CD4-positive, alpha-beta T cell treated with Interleukin-6 at 100 ng/mL for 8 hours (primary cell): ENCODE data around the gene LARP4B.
"Not testable (repeated sequence)": the region's sequence is repeated elsewhere in the genome, so short reads cannot be mapped to it uniquely, and the experiment has no call there.

Source experiments
- DNase-seq: peaks from one replicate; pipeline ENCODE4 v3.0.0-alpha.2; 2020; ENCODE audit warnings: mixed read lengths, low spot score

Gene LARP4B

GRCh38 chr10:958106-958505 is 26.6 kb upstream of the LARP4B start:
- DNase-seq, result no peak

- DNase-seq, result no peak
Measured at GRCh38 chr10:955820-956217, 24.3 kb upstream of the LARP4B start.

GRCh38 chr10:955127-955819 is 23.8 kb upstream of the LARP4B start:
- no peak for DNase-seq

GRCh38 chr10:954396-954795 is 22.9 kb upstream of the LARP4B start:
- DNase-seq, result no peak

- no peak for DNase-seq
Measured at GRCh38 chr10:953836-954235, 22.3 kb upstream of the LARP4B start.

- DNase-seq, result no peak
Measured at GRCh38 chr10:949446-949845, 17.9 kb upstream of the LARP4B start.

- DNase-seq, result no peak
Measured at GRCh38 chr10:948347-948746, 16.8 kb upstream of the LARP4B start.

GRCh38 chr10:947881-948280 is 16.4 kb upstream of the LARP4B start:
- no peak for DNase-seq

- DNase-seq, result no peak
Measured at GRCh38 chr10:947051-947450, 15.5 kb upstream of the LARP4B start.

GRCh38 chr10:945778-946177 is 14.3 kb upstream of the LARP4B start:
- no peak for DNase-seq

- peak; percentile 37 for DNase-seq
Measured at GRCh38 chr10:944034-944831, 12.7 kb upstream of the LARP4B start.

- DNase-seq, result no peak
Measured at GRCh38 chr10:943334-944033, 12.0 kb upstream of the LARP4B start.

- no peak for DNase-seq
Measured at GRCh38 chr10:938941-939678, 7.6 kb upstream of the LARP4B start.

- DNase-seq, result no peak
Measured at GRCh38 chr10:934746-935406, 3.4 kb upstream of the LARP4B start.

GRCh38 chr10:934165-934564 is 2.7 kb upstream of the LARP4B start:
- DNase-seq, result not testable (repeated sequence)

GRCh38 chr10:932589-932988 is 1.1 kb upstream of the LARP4B start:
- DNase-seq, result no peak

- DNase-seq, result peak; percentile 6
Measured at GRCh38 chr10:930625-931325, 730 bp downstream of the LARP4B start.

GRCh38 chr10:929960-930624 is 1.4 kb downstream of the LARP4B start:
- no peak for DNase-seq

GRCh38 chr10:927131-927530 is 4.4 kb downstream of the LARP4B start:
- no peak for DNase-seq

GRCh38 chr10:926075-926698 is 5.3 kb downstream of the LARP4B start:
- no peak for DNase-seq
